Astrocyte of the cerebellum (primary cell): ENCODE results near the gene MBD3.
A peak's percentile ranks its signal among the peaks of the same experiment; 100 is the strongest.

ENCODE experiments used
- DNase-seq: peaks from one replicate; pipeline ENCODE4 v3.0.0-alpha.2; 2011; ENCODE audit warnings: low read depth
- H3K4me3 ChIP-seq: 2 replicates; pipeline ENCODE4 v1.5.1; 2011; ENCODE audit warnings: mild to moderate bottlenecking, low read depth, low read length, moderate library complexity
- in situ Hi-C: cut with HindIII; loops from 2 replicates; pipeline ENCODE4 v1.10.0; 2017; ENCODE audit warnings: low sequenced_read_pairs
- TF ChIP-seq, protein P1 (sequence below): IDR thresholded peaks from 2 replicates; pipeline ENCODE4 v1.5.1; 2012; ENCODE audit warnings: low read length, low read depth, moderate library complexity, mild to moderate bottlenecking; ENCODE audit errors: missing control alignments

The MBD3 gene

DNA sequence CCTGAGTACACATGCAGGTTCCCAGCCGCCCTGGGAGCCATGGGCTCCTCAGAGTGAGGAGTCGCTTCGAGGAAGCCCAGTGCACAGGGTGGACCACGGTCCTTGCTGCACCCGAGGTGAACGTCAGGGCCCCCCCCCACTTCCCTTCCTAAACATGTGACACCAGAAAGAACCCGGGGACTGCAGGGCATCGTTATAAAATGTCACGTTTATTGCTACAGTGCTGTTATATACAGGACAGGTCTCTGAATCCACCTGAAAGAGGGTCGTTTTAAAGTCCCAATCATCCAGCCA, 16.4 kb upstream of the MBD3 start:
- DNase-seq = no peak
- TF ChIP-seq, protein P1, sequence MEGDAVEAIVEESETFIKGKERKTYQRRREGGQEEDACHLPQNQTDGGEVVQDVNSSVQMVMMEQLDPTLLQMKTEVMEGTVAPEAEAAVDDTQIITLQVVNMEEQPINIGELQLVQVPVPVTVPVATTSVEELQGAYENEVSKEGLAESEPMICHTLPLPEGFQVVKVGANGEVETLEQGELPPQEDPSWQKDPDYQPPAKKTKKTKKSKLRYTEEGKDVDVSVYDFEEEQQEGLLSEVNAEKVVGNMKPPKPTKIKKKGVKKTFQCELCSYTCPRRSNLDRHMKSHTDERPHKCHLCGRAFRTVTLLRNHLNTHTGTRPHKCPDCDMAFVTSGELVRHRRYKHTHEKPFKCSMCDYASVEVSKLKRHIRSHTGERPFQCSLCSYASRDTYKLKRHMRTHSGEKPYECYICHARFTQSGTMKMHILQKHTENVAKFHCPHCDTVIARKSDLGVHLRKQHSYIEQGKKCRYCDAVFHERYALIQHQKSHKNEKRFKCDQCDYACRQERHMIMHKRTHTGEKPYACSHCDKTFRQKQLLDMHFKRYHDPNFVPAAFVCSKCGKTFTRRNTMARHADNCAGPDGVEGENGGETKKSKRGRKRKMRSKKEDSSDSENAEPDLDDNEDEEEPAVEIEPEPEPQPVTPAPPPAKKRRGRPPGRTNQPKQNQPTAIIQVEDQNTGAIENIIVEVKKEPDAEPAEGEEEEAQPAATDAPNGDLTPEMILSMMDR = no peak
- H3K4me3 ChIP-seq = no peak overlapping the region
- in situ Hi-C loops = no loop called here

DNA sequence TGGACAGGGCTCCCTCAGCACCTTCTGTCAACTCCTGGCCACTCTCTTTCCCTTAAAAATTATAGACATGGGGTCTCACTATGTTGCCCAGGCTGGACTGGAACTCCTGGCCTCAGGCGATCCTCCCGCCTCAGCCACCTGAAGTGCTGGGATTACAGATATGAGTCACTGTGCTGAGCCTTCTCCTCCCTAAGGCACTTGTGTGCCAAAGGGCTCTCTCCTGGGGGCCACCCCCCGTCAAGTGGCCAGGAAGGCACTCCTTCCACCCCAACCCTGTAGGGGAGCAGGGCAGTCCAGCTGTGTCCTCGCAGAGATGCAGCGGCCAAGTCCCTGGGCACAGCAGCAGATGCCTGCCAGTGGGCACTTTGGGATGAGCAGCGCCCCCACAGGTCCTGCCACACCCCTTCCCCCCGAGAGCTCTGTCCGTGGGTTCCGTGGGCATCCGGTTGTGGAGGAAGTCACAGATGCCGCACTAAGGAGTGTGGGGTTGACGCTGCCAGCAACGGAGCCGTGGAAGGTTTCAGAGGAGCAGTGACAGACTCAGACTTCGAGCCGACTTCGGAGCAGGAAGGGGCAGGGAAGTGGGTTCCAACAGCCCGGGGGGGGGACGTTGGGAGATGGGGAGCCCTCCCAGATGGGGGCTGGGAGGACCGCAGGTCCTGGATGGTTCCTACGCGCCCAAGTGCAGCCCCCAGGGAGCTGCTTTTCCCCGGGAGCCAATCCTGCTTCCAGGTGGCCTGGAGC, 15.9 kb upstream of the MBD3 start:
- TF ChIP-seq, protein P1 = no peak
- in situ Hi-C loops = no loop called here
- no peak for DNase-seq
- H3K4me3 ChIP-seq = no peak overlapping the region

DNA sequence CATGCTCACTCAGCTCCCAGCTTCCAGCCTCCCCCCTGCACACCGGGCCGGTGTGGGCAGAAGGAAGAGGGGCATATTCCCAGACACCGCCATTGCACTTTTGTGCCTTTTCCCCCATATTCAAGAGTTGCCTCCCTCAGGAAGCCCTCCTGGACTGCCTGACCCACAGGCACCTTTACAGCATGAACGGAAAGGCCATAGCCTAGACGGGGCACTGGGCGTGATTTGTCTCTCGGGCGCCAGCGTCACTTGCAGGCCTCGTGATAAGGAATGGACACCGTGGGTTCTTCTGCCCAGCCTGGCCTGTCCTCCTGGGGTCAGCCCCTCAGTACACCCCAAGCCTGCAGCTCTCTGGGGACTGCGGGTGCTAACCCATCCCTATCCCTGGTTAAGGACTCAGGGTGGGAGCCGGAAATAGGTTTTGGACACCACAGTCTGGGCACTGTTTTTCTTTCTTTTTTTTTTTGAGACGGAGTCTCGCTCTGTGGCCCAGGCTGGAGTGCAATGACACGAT, 13.5 kb upstream of the MBD3 start:
- TF ChIP-seq, protein P1 = no peak
- H3K4me3 ChIP-seq = peak overlapping the region; percentile 61
- in situ Hi-C loops = no loop called here
- no peak for DNase-seq

DNA sequence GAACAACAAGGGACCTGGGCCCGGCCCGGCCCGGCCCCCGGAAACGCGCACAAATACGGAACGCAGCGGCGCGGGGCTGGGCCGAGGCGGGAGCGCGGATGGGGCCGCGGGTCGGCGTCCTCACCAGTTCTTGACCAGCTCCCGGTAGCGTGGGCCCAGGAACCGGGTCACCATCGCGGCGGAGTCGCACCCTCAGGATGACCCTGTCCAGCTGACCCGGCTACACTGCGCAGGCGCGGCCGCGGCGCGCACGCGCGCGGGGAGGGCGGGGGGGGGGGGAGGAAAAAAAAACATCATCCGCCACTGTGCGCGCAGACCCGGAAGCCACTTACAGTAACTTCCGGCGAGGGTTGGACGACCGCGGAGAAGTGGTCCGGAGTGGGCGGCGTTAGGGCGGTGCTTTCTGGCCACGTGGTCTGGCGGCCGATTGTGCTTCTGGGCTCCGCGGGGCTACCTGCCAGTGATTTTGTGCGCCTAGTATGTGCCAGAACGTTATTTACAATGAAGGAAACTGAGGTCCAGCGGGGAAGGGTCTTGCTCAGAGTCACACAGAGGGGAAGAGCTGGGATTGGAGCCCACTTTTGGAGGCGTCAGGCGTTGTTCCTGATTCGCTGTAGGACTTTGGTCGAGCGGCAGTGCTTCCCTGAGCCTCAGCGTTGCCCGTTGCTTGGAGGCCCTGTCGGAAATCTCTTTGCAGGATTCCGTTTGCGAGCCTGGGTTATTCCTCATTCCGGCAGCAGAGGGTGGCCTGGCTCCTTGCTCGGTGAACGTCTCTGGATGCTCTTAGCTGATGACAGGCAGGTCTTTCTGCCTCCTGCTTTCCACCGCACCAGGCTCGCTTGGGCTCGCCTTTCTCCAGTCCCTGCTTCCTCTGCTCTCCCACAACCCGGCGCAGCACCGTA, 12.8 kb upstream of the MBD3 start, which contains the start of gene UQCR11:
Gene UQCR11 (minus strand): TSS at position 227 of the 902 bp plus-strand sequence. CDS start 53 bp downstream, at position 174.
- TF ChIP-seq, protein P1 = peak; percentile 67
- in situ Hi-C loops = no loop called here
- peak within 1 kb of the TSS; percentile 61 for H3K4me3 ChIP-seq
- peak; percentile 93 for DNase-seq

DNA sequence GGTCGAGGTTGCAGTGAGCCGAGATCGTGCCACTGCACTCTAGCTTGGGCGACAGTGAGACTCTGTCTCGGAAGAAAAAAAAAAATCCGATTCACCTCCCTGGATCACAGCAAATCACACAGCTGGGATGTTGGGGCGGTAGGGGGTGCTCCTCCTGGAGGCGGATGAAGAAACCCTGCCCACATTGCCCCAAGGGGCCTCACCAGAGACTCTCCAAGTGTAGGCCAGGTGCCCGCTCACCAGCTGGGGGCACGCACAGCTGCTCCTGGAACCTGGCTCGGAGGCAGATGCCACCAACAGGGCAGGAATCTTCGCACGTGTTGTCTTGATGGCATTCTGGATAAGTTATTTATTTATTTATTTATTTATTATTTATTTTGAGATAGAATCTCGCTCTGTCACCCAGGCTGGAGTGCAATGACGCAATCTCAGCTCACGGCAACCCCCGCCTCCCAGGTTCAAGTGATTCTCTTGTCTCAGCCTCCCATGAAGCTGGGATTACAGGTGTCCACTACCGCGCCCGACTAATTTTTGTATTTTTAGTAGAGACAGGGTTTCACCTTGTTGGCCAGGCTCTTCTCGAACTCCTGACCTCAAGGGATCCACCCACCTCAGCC, 9.5 kb upstream of the MBD3 start:
- no peak overlapping the region for H3K4me3 ChIP-seq
- in situ Hi-C loops = no loop called here
- TF ChIP-seq, protein P1 = no peak
- no peak for DNase-seq

DNA sequence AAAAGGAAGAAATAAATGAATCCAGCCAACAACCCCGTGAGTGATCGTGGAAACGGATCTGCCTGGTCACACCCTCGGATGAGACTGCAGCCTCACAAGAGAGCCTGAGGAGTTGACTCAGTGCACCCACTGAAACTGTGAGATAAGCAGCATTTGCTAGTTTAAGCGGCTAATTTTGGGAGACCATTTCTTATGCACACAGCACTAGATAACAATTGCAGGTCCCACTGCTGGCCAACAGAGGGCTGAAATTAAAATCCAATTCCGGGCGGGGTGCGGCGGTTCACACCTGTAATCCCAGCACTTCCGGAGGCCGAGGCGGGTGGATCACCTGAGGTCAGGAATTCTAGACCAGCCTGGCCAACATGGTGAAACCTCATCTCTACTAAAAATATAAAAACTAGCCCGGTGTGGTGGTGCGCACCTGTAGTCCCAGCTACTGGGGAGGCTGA, 9.0 kb upstream of the MBD3 start:
- in situ Hi-C loops = no loop called here
- no peak overlapping the region for H3K4me3 ChIP-seq
- TF ChIP-seq, protein P1 = peak; percentile 20
- DNase-seq = no peak
